Astrocyte (in vitro differentiated cells and primary cell): Measurements from ENCODE around the gene PUDP. TPM values are rescaled to one million over a fixed set of nuclear protein-coding genes. Genes with fewer than 3 reads are reported as not detected.

Source experiments
- DNase-seq: peaks from one replicate; pipeline ENCODE4 v3.0.0-alpha.2; 2010; ENCODE audit warnings: low read depth
- FAIRE-seq: peaks from 2 replicates; lab custom pipeline; 2011; peaks lifted over from hg19 to GRCh38; lab: Jason Lieb, UNC
- H2AFZ ChIP-seq: 2 replicates; pipeline ENCODE4 v1.6.0; 2012; ENCODE audit warnings: low read depth, low read length, inconsistent platforms
- H3K27ac ChIP-seq: 2 replicates; pipeline ENCODE4 v1.5.1; 2011; ENCODE audit warnings: low read depth, low read length, inconsistent platforms
- H3K27me3 ChIP-seq: 2 replicates; pipeline ENCODE4 v1.6.0; 2011; ENCODE audit warnings: low read length, inconsistent platforms; ENCODE audit not compliant: insufficient read depth
- H3K36me3 ChIP-seq: 2 replicates; pipeline ENCODE4 v1.5.1; 2011; ENCODE audit warnings: low read length, inconsistent platforms; ENCODE audit not compliant: insufficient read depth
- H3K4me1 ChIP-seq: 2 replicates; pipeline ENCODE4 v1.5.1; 2011; ENCODE audit warnings: low read length, inconsistent platforms; ENCODE audit not compliant: insufficient read depth
- H3K4me2 ChIP-seq: 2 replicates; pipeline ENCODE4 v1.6.0; 2012; ENCODE audit warnings: low read length, inconsistent platforms
- H3K4me3 ChIP-seq: 2 replicates; pipeline ENCODE4 v1.5.1; 2011; ENCODE audit warnings: low read depth, mild to moderate bottlenecking, low read length, inconsistent platforms; ENCODE audit not compliant: insufficient read depth
- H3K79me2 ChIP-seq: 2 replicates; pipeline ENCODE4 v1.6.0; 2012; ENCODE audit warnings: mild to moderate bottlenecking, low read length, inconsistent platforms; ENCODE audit not compliant: insufficient read depth
- H3K9ac ChIP-seq: 2 replicates; pipeline ENCODE4 v1.6.0; 2012; ENCODE audit warnings: mild to moderate bottlenecking, low read length, inconsistent platforms
- H3K9me3 ChIP-seq: 2 replicates; pipeline ENCODE4 v1.5.1; 2012; ENCODE audit warnings: low read depth, mild to moderate bottlenecking, low read length, inconsistent platforms; ENCODE audit not compliant: insufficient read depth
- H4K20me1 ChIP-seq: 2 replicates; pipeline ENCODE4 v1.6.0; 2012; ENCODE audit warnings: low read length, inconsistent platforms; ENCODE audit not compliant: insufficient read depth
- H3K27ac Mint-ChIP-seq: one replicate; pipeline ENCODE4 v1.8.0; 2021; ENCODE audit warnings: mild to moderate bottlenecking, mixed read lengths; ENCODE audit not compliant: unreplicated experiment
- H3K27me3 Mint-ChIP-seq: one replicate; pipeline ENCODE4 v1.8.0; 2021; ENCODE audit warnings: low read depth, mixed read lengths; ENCODE audit not compliant: unreplicated experiment
- H3K36me3 Mint-ChIP-seq: one replicate; pipeline ENCODE4 v1.8.0; 2021; ENCODE audit warnings: low read depth, mixed read lengths; ENCODE audit not compliant: unreplicated experiment
- H3K4me1 Mint-ChIP-seq: one replicate; pipeline ENCODE4 v1.8.0; 2021; ENCODE audit warnings: low read depth, mixed read lengths; ENCODE audit not compliant: unreplicated experiment
- H3K4me3 Mint-ChIP-seq: one replicate; pipeline ENCODE4 v1.8.0; 2021; ENCODE audit warnings: mild to moderate bottlenecking, moderate library complexity, mixed read lengths; ENCODE audit not compliant: unreplicated experiment
- H3K9me3 Mint-ChIP-seq: one replicate; pipeline ENCODE4 v1.8.0; 2021; ENCODE audit warnings: mild to moderate bottlenecking, mixed read lengths; ENCODE audit not compliant: unreplicated experiment
- CTCF ChIP-seq: IDR thresholded peaks from 2 replicates; pipeline ENCODE4 v1.5.1; 2011; ENCODE audit warnings: low read depth, mild to moderate bottlenecking, inconsistent platforms, low read length, moderate library complexity; ENCODE audit not compliant: insufficient read depth
- EZH2 ChIP-seq: IDR thresholded peaks from 2 replicates; pipeline ENCODE4 v1.6.1; 2012; ENCODE audit warnings: mild to moderate bottlenecking, low read length, inconsistent platforms; ENCODE audit not compliant: insufficient read depth
- total RNA-seq: library from RNA; stranded (reverse); gene quantifications from 2 replicates; pipeline ENCODE4 v1.2.1, GENCODE V29; 2021

The PUDP gene
- total RNA-seq, 1 donor from 2014 or later, result 21.8 TPM

DNA sequence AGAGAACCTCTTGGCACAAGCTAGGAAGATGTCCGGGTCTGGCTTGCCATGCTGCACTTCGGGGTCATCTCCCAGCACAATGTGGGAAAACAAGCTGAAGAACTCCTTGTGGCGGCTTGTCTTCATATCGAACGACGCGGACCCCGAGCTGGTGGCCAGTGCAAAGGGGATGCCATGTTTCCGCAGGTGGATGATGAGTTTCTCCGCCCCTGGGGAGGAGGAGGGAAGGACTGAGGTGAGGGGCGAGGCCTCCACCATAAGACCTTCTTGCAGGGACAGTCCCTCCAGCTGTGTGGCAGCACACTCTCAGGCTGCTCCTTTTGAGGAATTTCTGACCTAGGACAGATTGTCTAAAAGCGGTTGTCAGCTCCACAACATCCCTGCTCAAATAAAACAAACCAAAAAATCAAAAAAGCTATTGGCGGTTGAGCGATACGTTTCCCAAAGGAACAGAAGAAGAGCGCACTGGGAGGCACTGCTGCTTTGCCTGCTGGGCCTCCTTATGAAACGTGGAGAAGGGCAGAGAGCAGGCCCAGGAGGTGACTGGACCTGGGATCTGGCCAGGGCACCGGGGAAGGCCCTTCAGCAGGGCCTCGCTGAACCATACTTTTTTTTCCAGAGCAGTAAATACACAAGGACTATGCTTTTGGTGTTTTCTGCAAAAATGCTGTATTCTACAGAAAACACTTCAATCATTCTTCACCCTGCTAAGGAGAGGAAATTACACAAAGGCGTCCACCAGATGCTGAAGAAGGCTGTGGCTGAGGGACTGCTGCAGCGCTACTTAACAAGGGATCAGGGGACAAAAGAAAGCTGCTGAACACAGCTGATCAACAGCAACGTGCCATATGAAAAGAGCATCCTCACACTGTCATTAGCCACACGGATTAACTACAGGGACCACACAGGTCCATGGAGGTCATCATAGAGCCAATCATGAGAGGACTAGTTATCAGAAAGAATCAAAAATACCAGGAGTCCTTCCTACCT, 70.4 kb downstream of the PUDP start:
- Histone ChIP-seq H3K27ac (no peak overlapping the region), H2AFZ (no peak overlapping the region), H3K9ac (no peak overlapping the region), H3K4me3 (no peak overlapping the region), H4K20me1 (peaks cover 30% of the 10 kb centered on the region), H3K4me1 (no peaks in the 10 kb centered on the region), H3K4me2 (no peak overlapping the region), H3K79me2 (peaks cover 4% of the 10 kb centered on the region), H3K27me3 (no peaks in the 10 kb centered on the region), H3K36me3 (no peaks in the 10 kb centered on the region), H3K9me3 (no peaks in the 10 kb centered on the region)
- TF ChIP-seq EZH2, result no peak
- TF ChIP-seq CTCF, result no peak
- no peak for DNase-seq
- no peak overlapping the region for H3K4me3 Mint-ChIP-seq
- no peak for FAIRE-seq
- H3K4me1 Mint-ChIP-seq, result peaks cover 4% of the 10 kb centered on the region
- H3K9me3 Mint-ChIP-seq, result no peaks in the 10 kb centered on the region
- H3K27me3 Mint-ChIP-seq, result no peaks in the 10 kb centered on the region
- H3K36me3 Mint-ChIP-seq, result peaks cover 3% of the 10 kb centered on the region
- H3K27ac Mint-ChIP-seq, result no peak overlapping the region

DNA sequence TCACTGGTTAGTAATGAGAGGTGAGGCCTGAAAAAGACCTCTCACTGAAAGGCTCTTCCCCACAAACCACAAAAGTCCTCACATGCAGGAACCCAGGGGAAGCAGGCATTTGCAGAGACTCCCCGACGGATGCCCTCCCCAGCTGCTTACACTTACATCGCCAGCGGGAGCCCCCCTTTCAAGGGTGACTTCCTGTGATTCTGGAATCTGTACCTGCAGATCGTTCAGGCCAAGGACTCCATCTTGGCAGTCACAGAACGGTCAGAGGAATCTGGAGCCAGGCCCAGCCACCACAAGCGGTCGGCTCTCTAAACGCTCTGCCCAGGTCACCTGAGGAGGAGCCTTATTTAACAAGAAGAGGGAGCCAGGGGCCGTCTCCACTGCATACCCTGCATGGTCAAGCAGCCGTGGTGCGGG, 71.7 kb downstream of the PUDP start:
- H3K36me3 Mint-ChIP-seq, result peaks cover 3% of the 10 kb centered on the region
- H3K9me3 Mint-ChIP-seq, result no peaks in the 10 kb centered on the region
- no peak for DNase-seq

More for the DNA sequence above, 71.7 kb downstream of the PUDP start:
- no peaks in the 10 kb centered on the region for H3K36me3 ChIP-seq
- H3K27ac ChIP-seq, result no peak overlapping the region
- no peaks in the 10 kb centered on the region for H3K4me1 ChIP-seq
- H3K9ac ChIP-seq, result no peak overlapping the region
- peaks cover 21% of the 10 kb centered on the region for H4K20me1 ChIP-seq
- Mint-ChIP-seq H3K4me1 (peaks cover 4% of the 10 kb centered on the region), H3K4me3 (no peak overlapping the region), H3K27ac (no peak overlapping the region), H3K27me3 (no peaks in the 10 kb centered on the region)
- no peak overlapping the region for H3K4me3 ChIP-seq
- TF ChIP-seq CTCF (no peak), EZH2 (no peak)
- no peak for FAIRE-seq
- H2AFZ ChIP-seq, result no peak overlapping the region
- no peak overlapping the region for H3K4me2 ChIP-seq
- peaks cover 4% of the 10 kb centered on the region for H3K79me2 ChIP-seq
- H3K9me3 ChIP-seq, result no peaks in the 10 kb centered on the region
- H3K27me3 ChIP-seq, result no peaks in the 10 kb centered on the region
